HepG2 (cell line): ENCODE measurements around the gene PCDHGB6. TPM values are rescaled to one million over a fixed set of nuclear protein-coding genes. Genes with fewer than 3 reads are reported as not detected.

ENCODE experiments used
- ATAC-seq: fragments of 200-7000 bp; cut with Tn5 transposase; 3 replicates; pipeline ENCODE4 v1.9.1; 2020; ENCODE audit warnings: mild to moderate bottlenecking, moderate library complexity
- BruUV-seq: library from RNA; stranded (reverse); fragments of 400-500 nt; replicated peaks from 2 replicates; lab custom pipeline; 2021; lab: Mats Ljungman, UMichigan
- CTCF ChIA-PET: fragments of 300-600 bp; formaldehyde crosslinking; extraction: SDS; loops from one replicate; lab custom pipeline; 2021; ENCODE audit warnings: low total read pairs, inconsistent platforms, low intra/inter-chr PET ratio; lab: Yijun Ruan, JAX
- POLR2A ChIA-PET: fragments of 350-600 bp; sonication (Branson Sonifier 250); formaldehyde crosslinking; loops from one replicate; lab custom pipeline; 2020; ENCODE audit warnings: antibody characterized with exemption, inconsistent platforms; lab: Yijun Ruan, JAX
- DNase-seq: peaks from one replicate; pipeline ENCODE4 v3.0.0-alpha.2; 2015; ENCODE audit warnings: low spot score
- FAIRE-seq: peaks from 3 replicates; lab custom pipeline; 2011; peaks lifted over from hg19 to GRCh38; lab: Jason Lieb, UNC
- H2AFZ ChIP-seq: one replicate; pipeline ENCODE4 v1.6.1; 2011; ENCODE audit warnings: low read length, inconsistent platforms
- H3K27ac ChIP-seq: fragments of 300-600 bp; 3 replicates; pipeline ENCODE4 v1.8.0; 2011; ENCODE audit warnings: mixed run types, mild to moderate bottlenecking, mixed read lengths, low read length, inconsistent platforms; ENCODE audit not compliant: insufficient read depth; ENCODE audit errors: extremely low read length
- H3K27me3 ChIP-seq, 2 experiments: fragments of 200-600 bp in 1 of 2; 2 replicates in 1 of 2; 3 replicates in 1 of 2; pipeline versions ENCODE4 v1.6.0 to v1.8.0; 2011; ENCODE audit warnings: low read length in 2 of 2, mild to moderate bottlenecking in 2 of 2, moderate library complexity in 2 of 2, inconsistent platforms in 1 of 2; ENCODE audit not compliant: insufficient read depth in 2 of 2, control insufficient read depth in 1 of 2
- H3K36me3 ChIP-seq, 2 experiments: fragments of 200-600 bp in 1 of 2; replicated peaks in 1 of 2; 2 replicates in 1 of 2; 3 replicates in 1 of 2; pipeline versions ENCODE4 v1.5.1 to v1.8.0; 2011; ENCODE audit warnings: low read length in 2 of 2, inconsistent platforms in 1 of 2; ENCODE audit not compliant: insufficient read depth in 2 of 2, control insufficient read depth in 1 of 2
- H3K4me1 ChIP-seq: 2 replicates; pipeline ENCODE4 v1.5.1; 2012; ENCODE audit warnings: low read length, inconsistent platforms; ENCODE audit not compliant: insufficient read depth
- H3K4me2 ChIP-seq: 2 replicates; pipeline ENCODE4 v1.6.0; 2011; ENCODE audit warnings: low read depth, low read length, inconsistent platforms
- H3K4me3 ChIP-seq, 3 experiments: fragments of 200-600 bp in 1 of 3; sonication (generic), shearing (Covaris generic) in 1 of 3; replicated peaks in 1 of 3; 2 replicates each; pipeline ENCODE4 v1.5.1; 2011 to 2016; ENCODE audit warnings: low read length in 3 of 3, inconsistent platforms in 2 of 3, low read depth in 2 of 3, mild to moderate bottlenecking in 2 of 3, control low read depth in 1 of 3, mixed read lengths in 1 of 3; ENCODE audit not compliant: insufficient read depth in 1 of 3
- H3K79me2 ChIP-seq: one replicate; pipeline ENCODE4 v1.6.1; 2011; ENCODE audit warnings: low read length, inconsistent platforms; ENCODE audit not compliant: insufficient read depth
- H3K9ac ChIP-seq: 2 replicates; pipeline ENCODE4 v1.6.0; 2011; ENCODE audit warnings: mild to moderate bottlenecking, low read depth, low read length, inconsistent platforms; ENCODE audit not compliant: insufficient read depth
- H3K9me3 ChIP-seq: 2 replicates; pipeline ENCODE4 v1.5.1; 2012; ENCODE audit warnings: mild to moderate bottlenecking, low read length
- H4K20me1 ChIP-seq: 2 replicates; pipeline ENCODE4 v1.6.0; 2011; ENCODE audit warnings: inconsistent platforms, mild to moderate bottlenecking, low read length, moderate library complexity; ENCODE audit not compliant: insufficient read depth
- CEBPB ChIP-seq: IDR thresholded peaks from 2 replicates; pipeline ENCODE4 v1.6.1; 2011; ENCODE audit warnings: low read depth, low read length, improper control_type of control experiment, borderline replicate concordance
- CHD4 ChIP-seq: fragments of 200-600 bp; sonication (generic); IDR thresholded peaks from 2 replicates; pipeline ENCODE4 v1.7.0; 2017; ENCODE audit warnings: mild to moderate bottlenecking, low read length, borderline replicate concordance
- EEA1 ChIP-seq: sonication (generic); formaldehyde crosslinking; IDR thresholded peaks from 2 replicates; pipeline ENCODE4 v1.5.1; 2020; ENCODE audit warnings: mild to moderate bottlenecking, missing genetic modification reagents, borderline replicate concordance
- ELF1 ChIP-seq: sonication (generic); formaldehyde crosslinking; IDR thresholded peaks from 2 replicates; pipeline ENCODE4 v1.4.0; 2020; ENCODE audit warnings: missing genetic modification reagents
- FOXA3 ChIP-seq: IDR thresholded peaks from 2 replicates; pipeline ENCODE4 v1.6.1; 2016; ENCODE audit warnings: missing genetic modification reagents, missing compliant biosample characterization
- HNRNPL ChIP-seq: fragments of 200-400 bp; formaldehyde crosslinking; IDR thresholded peaks from 2 replicates; pipeline ENCODE4 v1.6.1; 2017; ENCODE audit warnings: mild to moderate bottlenecking, low read depth, low read length
- SCMH1 ChIP-seq: sonication (generic); formaldehyde crosslinking; IDR thresholded peaks from 2 replicates; pipeline ENCODE4 v1.9.0; 2021; ENCODE audit warnings: missing genetic modification reagents, mild to moderate bottlenecking, borderline replicate concordance
- ZFP90 ChIP-seq: sonication (generic); formaldehyde crosslinking; IDR thresholded peaks from 2 replicates; pipeline ENCODE4 v1.8.0; 2022; ENCODE audit warnings: missing genetic modification reagents, mild to moderate bottlenecking, inconsistent platforms, borderline replicate concordance
- ZNF253 ChIP-seq: sonication (generic); formaldehyde crosslinking; IDR thresholded peaks from 2 replicates; pipeline ENCODE4 v1.8.0; 2022; ENCODE audit warnings: mild to moderate bottlenecking, missing genetic modification reagents, borderline replicate concordance
- ZNF337 ChIP-seq: sonication (generic); formaldehyde crosslinking; IDR thresholded peaks from 2 replicates; pipeline ENCODE4 v1.5.1; 2020; ENCODE audit warnings: missing genetic modification reagents, low read depth, mild to moderate bottlenecking, borderline replicate concordance
- ZNF644 ChIP-seq: IDR thresholded peaks from 2 replicates; pipeline ENCODE4 v1.6.1; 2016; ENCODE audit warnings: low read depth
- WGBS: methylation state at CpG from one replicate; pipeline ENCODE4 v1.1.6; 2017; ENCODE audit warnings: low lambda C conversion rate; 5-methylcytosine and 5-hydroxymethylcytosine counted together
- in situ Hi-C: cut with HindIII; loops from 2 replicates; pipeline ENCODE4 v1.10.0; 2017; ENCODE audit warnings: low pct_unique_long_range_greater_than_20kb; ENCODE audit not compliant: extremely low pct_ligation_motif_present
- intact Hi-C: fragments of 100-400 bp; cut with micrococcal nuclease; formaldehyde crosslinking; loops from one replicate; pipeline ENCODE4 v1.10.0; 2022; ENCODE audit not compliant: unreplicated experiment
- polyA plus RNA-seq, 8 experiments: library from polyadenylated mRNA; depleted of rRNA in 3 of 8; stranded (reverse) in 7 of 8; unstranded in 1 of 8; fragments of >200 nt; fragmentation: Illumina TruSeq in 4 of 8; extraction: Trizol in 4 of 8; gene quantifications; 2 replicates each; pipeline versions ENCODE4 v1.2.1 to v1.2.3, GENCODE V29; 2011 to 2016; ENCODE audit warnings: low read depth in 4 of 8, missing spikeins in 1 of 8, mixed read lengths in 1 of 8; ENCODE audit not compliant: insufficient read depth in 1 of 8
- total RNA-seq, 5 experiments: library from RNA; depleted of rRNA; stranded (reverse); fragments of >200 nt; fragmentation: Illumina TruSeq; extraction: Trizol; gene quantifications; 2 replicates each; pipeline ENCODE4 v1.2.3, GENCODE V29; 2016; ENCODE audit warnings: low read depth in 1 of 5
- TF ChIP-seq, protein P1 (sequence below): sonication (generic); formaldehyde crosslinking; IDR thresholded peaks from 2 replicates; pipeline ENCODE4 v1.8.0; 2023; ENCODE audit warnings: mild to moderate bottlenecking, missing genetic modification reagents
- TF ChIP-seq, protein P2 (sequence below): sonication (generic); formaldehyde crosslinking; conservative IDR thresholded peaks from 2 replicates; pipeline ENCODE4 v1.8.1; 2023; ENCODE audit warnings: missing genetic modification reagents
- TF ChIP-seq, protein P3 (sequence below): sonication (generic); formaldehyde crosslinking; IDR thresholded peaks from 2 replicates; pipeline ENCODE4 v1.4.0; 2020; ENCODE audit warnings: missing genetic modification reagents
- TF ChIP-seq, protein P4 (sequence below): sonication (generic); formaldehyde crosslinking; conservative IDR thresholded peaks from 2 replicates; pipeline ENCODE4 v1.8.0; 2022; ENCODE audit warnings: low read depth, missing genetic modification reagents

PCDHGB6 gene
- total and polyA plus RNA-seq, 2 of the 13 experiments (the other 11 are each of a cell fraction or from before 2014, with no cell fraction given), result 0.01 to 0.20 TPM

DNA sequence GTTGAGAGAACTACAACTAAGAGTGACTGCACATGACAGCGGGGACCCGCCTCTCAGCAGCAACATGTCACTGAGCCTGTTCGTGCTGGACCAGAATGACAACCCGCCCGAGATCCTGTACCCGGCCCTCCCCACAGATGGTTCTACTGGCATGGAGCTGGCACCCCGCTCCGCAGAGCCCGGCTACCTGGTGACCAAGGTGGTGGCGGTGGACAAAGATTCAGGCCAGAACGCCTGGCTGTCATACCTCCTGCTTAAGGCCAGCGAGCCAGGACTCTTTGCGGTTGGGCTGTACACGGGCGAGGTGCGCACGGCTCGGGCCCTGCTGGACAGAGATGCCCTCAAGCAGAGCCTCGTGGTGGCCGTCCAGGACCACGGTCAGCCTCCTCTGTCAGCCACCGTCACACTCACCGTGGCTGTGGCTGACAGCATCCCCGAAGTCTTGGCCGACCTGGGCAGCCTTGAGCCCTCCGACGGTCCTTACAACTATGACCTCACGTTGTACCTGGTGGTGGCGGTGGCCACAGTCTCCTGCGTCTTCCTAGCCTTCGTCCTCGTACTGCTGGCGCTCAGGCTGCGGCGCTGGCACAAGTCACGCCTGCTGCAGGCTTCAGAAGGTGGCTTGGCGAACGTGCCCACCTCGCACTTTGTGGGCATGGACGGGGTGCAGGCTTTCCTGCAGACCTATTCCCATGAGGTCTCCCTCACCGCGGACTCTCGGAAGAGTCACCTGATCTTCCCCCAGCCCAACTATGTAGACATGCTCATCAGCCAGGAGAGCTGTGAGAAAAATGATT, 23.2 kb upstream of the PCDHGB6 start:
- Histone ChIP-seq H3K27ac (no peak overlapping the region), H3K4me2 (no peak overlapping the region), H3K79me2 (no peaks in the 10 kb centered on the region), H3K4me1 (peaks cover 5% of the 10 kb centered on the region; the same call in 1 of the 2 replicates), H4K20me1 (no peaks in the 10 kb centered on the region), H3K9ac (no peak overlapping the region), H3K27me3 (no peaks in the 10 kb centered on the region), H3K9me3 (peaks cover 10% of the 10 kb centered on the region; the same call in 1 of the 2 replicates), H2AFZ (no peak overlapping the region), H3K4me3 (no peak overlapping the region), H3K36me3 (no peaks in the 10 kb centered on the region)
- in situ Hi-C loops, result no loop called here
- ChIA-PET CTCF (no interaction called here), POLR2A (no interaction called here)
- ATAC-seq (no peak), DNase-seq (no peak), FAIRE-seq (no peak)
- BruUV-seq, result no TSS peak
- TF ChIP-seq SCMH1 (CRISPR knock-in tag) (no peak), CHD4 (no peak), ELF1 (CRISPR knock-in tag) (no peak), ZFP90 (CRISPR knock-in tag) (no peak), EEA1 (CRISPR knock-in tag) (no peak), ZNF253 (CRISPR knock-in tag) (no peak), HNRNPL (no peak), ZNF644 (CRISPR knock-in tag) (no peak), ZNF337 (CRISPR knock-in tag) (no peak), CEBPB (no peak), FOXA3 (CRISPR knock-in tag) (no peak)
- TF ChIP-seq, protein P1, sequence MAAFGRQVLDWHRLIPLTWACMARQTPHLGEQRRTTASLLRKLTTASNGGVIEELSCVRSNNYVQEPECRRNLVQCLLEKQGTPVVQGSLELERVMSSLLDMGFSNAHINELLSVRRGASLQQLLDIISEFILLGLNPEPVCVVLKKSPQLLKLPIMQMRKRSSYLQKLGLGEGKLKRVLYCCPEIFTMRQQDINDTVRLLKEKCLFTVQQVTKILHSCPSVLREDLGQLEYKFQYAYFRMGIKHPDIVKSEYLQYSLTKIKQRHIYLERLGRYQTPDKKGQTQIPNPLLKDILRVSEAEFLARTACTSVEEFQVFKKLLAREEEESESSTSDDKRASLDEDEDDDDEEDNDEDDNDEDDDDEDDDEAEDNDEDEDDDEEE (CRISPR knock-in tag), result no peak
- TF ChIP-seq, protein P2, sequence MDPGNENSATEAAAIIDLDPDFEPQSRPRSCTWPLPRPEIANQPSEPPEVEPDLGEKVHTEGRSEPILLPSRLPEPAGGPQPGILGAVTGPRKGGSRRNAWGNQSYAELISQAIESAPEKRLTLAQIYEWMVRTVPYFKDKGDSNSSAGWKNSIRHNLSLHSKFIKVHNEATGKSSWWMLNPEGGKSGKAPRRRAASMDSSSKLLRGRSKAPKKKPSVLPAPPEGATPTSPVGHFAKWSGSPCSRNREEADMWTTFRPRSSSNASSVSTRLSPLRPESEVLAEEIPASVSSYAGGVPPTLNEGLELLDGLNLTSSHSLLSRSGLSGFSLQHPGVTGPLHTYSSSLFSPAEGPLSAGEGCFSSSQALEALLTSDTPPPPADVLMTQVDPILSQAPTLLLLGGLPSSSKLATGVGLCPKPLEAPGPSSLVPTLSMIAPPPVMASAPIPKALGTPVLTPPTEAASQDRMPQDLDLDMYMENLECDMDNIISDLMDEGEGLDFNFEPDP (CRISPR knock-in tag), result no peak
- TF ChIP-seq, protein P3, sequence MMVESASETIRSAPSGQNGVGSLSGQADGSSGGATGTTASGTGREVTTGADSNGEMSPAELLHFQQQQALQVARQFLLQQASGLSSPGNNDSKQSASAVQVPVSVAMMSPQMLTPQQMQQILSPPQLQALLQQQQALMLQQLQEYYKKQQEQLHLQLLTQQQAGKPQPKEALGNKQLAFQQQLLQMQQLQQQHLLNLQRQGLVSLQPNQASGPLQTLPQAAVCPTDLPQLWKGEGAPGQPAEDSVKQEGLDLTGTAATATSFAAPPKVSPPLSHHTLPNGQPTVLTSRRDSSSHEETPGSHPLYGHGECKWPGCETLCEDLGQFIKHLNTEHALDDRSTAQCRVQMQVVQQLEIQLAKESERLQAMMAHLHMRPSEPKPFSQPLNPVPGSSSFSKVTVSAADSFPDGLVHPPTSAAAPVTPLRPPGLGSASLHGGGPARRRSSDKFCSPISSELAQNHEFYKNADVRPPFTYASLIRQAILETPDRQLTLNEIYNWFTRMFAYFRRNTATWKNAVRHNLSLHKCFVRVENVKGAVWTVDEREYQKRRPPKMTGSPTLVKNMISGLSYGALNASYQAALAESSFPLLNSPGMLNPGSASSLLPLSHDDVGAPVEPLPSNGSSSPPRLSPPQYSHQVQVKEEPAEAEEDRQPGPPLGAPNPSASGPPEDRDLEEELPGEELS (CRISPR knock-in tag), result no peak
- TF ChIP-seq, protein P4, sequence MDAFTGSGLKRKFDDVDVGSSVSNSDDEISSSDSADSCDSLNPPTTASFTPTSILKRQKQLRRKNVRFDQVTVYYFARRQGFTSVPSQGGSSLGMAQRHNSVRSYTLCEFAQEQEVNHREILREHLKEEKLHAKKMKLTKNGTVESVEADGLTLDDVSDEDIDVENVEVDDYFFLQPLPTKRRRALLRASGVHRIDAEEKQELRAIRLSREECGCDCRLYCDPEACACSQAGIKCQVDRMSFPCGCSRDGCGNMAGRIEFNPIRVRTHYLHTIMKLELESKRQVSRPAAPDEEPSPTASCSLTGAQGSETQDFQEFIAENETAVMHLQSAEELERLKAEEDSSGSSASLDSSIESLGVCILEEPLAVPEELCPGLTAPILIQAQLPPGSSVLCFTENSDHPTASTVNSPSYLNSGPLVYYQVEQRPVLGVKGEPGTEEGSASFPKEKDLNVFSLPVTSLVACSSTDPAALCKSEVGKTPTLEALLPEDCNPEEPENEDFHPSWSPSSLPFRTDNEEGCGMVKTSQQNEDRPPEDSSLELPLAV (CRISPR knock-in tag), result no peak
- WGBS, result 56% methylated on average over 7 of the region's 43 CpGs
- intact Hi-C loops, result no loop called here
